ENCODE results near the gene AKNAD1.

Gene AKNAD1

DNA sequence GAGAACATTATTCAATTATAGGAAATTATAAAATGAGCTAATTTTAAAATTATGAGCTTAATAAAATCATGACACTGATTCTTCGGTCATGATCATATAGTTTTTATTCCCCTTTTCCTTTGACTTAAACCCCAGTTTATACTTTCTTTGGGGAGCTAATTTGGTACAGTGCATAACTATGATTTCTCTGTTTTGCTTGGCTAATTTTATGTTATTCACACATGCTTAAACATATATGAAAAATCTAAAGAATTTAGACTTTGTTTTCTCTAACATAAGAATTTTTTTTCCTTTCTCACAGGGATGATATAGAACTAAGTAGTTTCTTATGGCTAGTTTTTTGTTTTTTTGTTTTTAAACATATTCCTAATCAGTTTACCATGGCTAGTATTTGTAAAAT, 57.9 kb downstream of the AKNAD1 start:
- H3K27ac ChIP-seq (ENCODE audit: extremely low read depth, low read depth, low read length) = no peak overlapping the region
- ChIA-PET POLR2A (no interaction called here), CTCF (no interaction called here)
- H3K9me3 ChIP-seq (ENCODE audit: control insufficient read depth, insufficient read depth, low read depth, low read length) = no peaks in the 10 kb centered on the region
- H3K36me3 ChIP-seq (ENCODE audit: control insufficient read depth in 2 of 2, insufficient read depth in 1 of 2, low read length in 2 of 2) = peaks cover 43 to 67% of the 10 kb centered on the region in 2 experiments
- no peaks in the 10 kb centered on the region for H3K4me1 ChIP-seq (ENCODE audit: control insufficient read depth, insufficient read depth, low read length)
- no peak overlapping the region for H3K4me3 ChIP-seq (ENCODE audit: low read depth, low read length)
- TF ChIP-seq ZNF112 (tag by site-specific recombination; IDR thresholded peaks at IDR 0.05) (no peak), ZNF274 (IDR thresholded peaks at IDR 0.05; ENCODE audit: low read length) (no peak), ZNF274 (tag by site-specific recombination; IDR thresholded peaks at IDR 0.05; ENCODE audit: borderline replicate concordance) (no peak), SCRT2 (tag by site-specific recombination; IDR thresholded peaks at IDR 0.05) (no peak), ZNF423 (tag by site-specific recombination; IDR thresholded peaks at IDR 0.05) (no peak), ZNF830 (tag by site-specific recombination; IDR thresholded peaks at IDR 0.05; ENCODE audit: low read depth) (no peak), ZFHX2 (tag by site-specific recombination; conservative IDR thresholded peaks at IDR 0.05) (no peak), ZNF391 (tag by site-specific recombination; IDR thresholded peaks at IDR 0.05; ENCODE audit: borderline replicate concordance, low read depth) (no peak), ZNF776 (tag by site-specific recombination; IDR thresholded peaks at IDR 0.05; ENCODE audit: borderline replicate concordance) (no peak), IKZF3 (tag by site-specific recombination; IDR thresholded peaks at IDR 0.05) (no peak), ZNF324 (tag by site-specific recombination; IDR thresholded peaks at IDR 0.05) (no peak), MYNN (tag by site-specific recombination; IDR thresholded peaks at IDR 0.05; ENCODE audit: borderline replicate concordance) (no peak)
- TF ChIP-seq, protein P1, sequence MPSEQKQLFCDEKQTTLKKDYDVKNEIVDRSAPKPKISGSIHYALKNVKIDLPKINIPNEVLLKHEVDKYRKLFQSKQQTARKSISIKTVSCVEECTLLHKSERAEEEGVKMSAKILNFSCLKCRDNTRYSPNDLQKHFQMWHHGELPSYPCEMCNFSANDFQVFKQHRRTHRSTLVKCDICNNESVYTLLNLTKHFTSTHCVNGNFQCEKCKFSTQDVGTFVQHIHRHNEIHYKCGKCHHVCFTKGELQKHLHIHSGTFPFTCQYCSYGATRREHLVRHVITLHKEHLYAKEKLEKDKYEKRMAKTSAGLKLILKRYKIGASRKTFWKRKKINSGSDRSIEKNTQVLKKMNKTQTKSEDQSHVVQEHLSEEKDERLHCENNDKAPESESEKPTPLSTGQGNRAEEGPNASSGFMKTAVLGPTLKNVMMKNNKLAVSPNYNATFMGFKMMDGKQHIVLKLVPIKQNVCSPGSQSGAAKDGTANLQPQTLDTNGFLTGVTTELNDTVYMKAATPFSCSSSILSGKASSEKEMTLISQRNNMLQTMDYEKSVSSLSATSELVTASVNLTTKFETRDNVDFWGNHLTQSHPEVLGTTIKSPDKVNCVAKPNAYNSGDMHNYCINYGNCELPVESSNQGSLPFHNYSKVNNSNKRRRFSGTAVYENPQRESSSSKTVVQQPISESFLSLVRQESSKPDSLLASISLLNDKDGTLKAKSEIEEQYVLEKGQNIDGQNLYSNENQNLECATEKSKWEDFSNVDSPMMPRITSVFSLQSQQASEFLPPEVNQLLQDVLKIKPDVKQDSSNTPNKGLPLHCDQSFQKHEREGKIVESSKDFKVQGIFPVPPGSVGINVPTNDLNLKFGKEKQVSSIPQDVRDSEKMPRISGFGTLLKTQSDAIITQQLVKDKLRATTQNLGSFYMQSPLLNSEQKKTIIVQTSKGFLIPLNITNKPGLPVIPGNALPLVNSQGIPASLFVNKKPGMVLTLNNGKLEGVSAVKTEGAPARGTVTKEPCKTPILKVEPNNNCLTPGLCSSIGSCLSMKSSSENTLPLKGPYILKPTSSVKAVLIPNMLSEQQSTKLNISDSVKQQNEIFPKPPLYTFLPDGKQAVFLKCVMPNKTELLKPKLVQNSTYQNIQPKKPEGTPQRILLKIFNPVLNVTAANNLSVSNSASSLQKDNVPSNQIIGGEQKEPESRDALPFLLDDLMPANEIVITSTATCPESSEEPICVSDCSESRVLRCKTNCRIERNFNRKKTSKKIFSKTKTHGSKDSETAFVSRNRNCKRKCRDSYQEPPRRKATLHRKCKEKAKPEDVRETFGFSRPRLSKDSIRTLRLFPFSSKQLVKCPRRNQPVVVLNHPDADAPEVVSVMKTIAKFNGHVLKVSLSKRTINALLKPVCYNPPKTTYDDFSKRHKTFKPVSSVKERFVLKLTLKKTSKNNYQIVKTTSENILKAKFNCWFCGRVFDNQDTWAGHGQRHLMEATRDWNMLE (tag by site-specific recombination; conservative IDR thresholded peaks at IDR 0.05; ENCODE audit: low read depth) = no peak
- TF ChIP-seq, protein P2, sequence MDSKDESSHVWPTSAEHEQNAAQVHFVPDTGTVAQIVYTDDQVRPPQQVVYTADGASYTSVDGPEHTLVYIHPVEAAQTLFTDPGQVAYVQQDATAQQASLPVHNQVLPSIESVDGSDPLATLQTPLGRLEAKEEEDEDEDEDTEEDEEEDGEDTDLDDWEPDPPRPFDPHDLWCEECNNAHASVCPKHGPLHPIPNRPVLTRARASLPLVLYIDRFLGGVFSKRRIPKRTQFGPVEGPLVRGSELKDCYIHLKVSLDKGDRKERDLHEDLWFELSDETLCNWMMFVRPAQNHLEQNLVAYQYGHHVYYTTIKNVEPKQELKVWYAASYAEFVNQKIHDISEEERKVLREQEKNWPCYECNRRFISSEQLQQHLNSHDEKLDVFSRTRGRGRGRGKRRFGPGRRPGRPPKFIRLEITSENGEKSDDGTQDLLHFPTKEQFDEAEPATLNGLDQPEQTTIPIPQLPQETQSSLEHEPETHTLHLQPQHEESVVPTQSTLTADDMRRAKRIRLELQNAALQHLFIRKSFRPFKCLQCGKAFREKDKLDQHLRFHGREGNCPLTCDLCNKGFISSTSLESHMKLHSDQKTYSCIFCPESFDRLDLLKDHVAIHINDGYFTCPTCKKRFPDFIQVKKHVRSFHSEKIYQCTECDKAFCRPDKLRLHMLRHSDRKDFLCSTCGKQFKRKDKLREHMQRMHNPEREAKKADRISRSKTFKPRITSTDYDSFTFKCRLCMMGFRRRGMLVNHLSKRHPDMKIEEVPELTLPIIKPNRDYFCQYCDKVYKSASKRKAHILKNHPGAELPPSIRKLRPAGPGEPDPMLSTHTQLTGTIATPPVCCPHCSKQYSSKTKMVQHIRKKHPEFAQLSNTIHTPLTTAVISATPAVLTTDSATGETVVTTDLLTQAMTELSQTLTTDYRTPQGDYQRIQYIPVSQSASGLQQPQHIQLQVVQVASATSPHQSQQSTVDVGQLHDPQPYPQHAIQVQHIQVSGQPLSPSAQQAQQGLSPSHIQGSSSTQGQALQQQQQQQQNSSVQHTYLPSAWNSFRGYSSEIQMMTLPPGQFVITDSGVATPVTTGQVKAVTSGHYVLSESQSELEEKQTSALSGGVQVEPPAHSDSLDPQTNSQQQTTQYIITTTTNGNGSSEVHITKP (tag by site-specific recombination; IDR thresholded peaks at IDR 0.05) = no peak
- TF ChIP-seq, protein P3, sequence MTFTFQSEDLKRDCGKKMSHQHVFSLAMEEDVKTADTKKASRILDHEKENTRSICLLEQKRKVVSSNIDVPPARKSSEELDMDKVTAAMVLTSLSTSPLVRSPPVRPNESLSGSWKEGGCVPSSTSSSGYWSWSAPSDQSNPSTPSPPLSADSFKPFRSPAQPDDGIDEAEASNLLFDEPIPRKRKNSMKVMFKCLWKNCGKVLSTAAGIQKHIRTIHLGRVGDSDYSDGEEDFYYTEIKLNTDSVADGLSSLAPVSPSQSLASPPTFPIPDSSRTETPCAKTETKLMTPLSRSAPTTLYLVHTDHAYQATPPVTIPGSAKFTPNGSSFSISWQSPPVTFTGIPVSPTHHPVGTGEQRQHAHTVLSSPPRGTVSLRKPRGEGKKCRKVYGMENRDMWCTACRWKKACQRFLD (tag by site-specific recombination; IDR thresholded peaks at IDR 0.05) = no peak

DNA sequence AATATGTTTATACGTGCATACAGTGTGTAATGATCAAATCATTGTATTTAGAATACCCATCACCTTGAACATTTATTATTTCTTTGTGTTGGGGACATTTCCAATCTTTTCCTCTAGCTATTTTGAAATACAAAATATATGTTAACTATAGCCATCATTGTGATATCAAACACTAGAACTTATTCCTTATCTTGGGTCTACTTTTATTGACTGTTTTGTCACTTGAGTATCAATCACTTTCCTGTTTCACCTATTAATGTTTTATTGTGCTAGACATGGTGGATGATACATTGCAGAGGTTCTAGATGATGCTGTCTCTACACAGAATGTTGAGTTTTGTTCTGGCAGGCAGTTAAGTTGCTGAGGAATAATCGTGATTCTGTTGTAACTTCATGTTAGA, 64.5 kb downstream of the AKNAD1 start:
- Histone ChIP-seq H3K9me3 (ENCODE audit: control insufficient read depth, insufficient read depth, low read depth, low read length) (no peaks in the 10 kb centered on the region), H3K27ac (ENCODE audit: extremely low read depth, low read depth, low read length) (no peak overlapping the region), H3K36me3 (ENCODE audit: control insufficient read depth in 2 of 2, insufficient read depth in 1 of 2, low read length in 2 of 2) (peaks cover 11 to 57% of the 10 kb centered on the region in 2 experiments), H3K4me3 (ENCODE audit: low read depth, low read length) (no peak overlapping the region), H3K4me1 (ENCODE audit: control insufficient read depth, insufficient read depth, low read length) (no peaks in the 10 kb centered on the region)
- POLR2A ChIA-PET = interaction anchor here (0.6 kb wide), 1 partner anchor 53 kb away, joined by 3 read pairs; no protein-coding TSS in a partner anchor
- CTCF ChIA-PET = no interaction called here
- TF ChIP-seq ZNF366 (tag by site-specific recombination; conservative IDR thresholded peaks at IDR 0.05) (no peak), SETDB1 (IDR thresholded peaks at IDR 0.05; ENCODE audit: insufficient read length, low read length) (peak; percentile 76)
